HUES6 (cell line): ENCODE measurements around the gene ABCD3.
A peak's percentile ranks its signal among the peaks of the same experiment; 100 is the strongest.

ENCODE experiments used
- H3K27ac ChIP-seq: 2 replicates; pipeline ENCODE4 v1.7.0; 2013; ENCODE audit warnings: low read depth, mild to moderate bottlenecking, low read length, inconsistent platforms
- H3K27me3 ChIP-seq: 2 replicates; pipeline ENCODE4 v1.6.1; 2013; ENCODE audit warnings: low read length; ENCODE audit not compliant: control insufficient read depth, insufficient read depth
- H3K36me3 ChIP-seq: 2 replicates; pipeline ENCODE4 v1.6.1; 2013; ENCODE audit warnings: low read length; ENCODE audit not compliant: control insufficient read depth, insufficient read depth
- H3K4me1 ChIP-seq: 2 replicates; pipeline ENCODE4 v1.6.1; 2013; ENCODE audit warnings: low read length; ENCODE audit not compliant: control insufficient read depth, insufficient read depth
- H3K4me3 ChIP-seq: 2 replicates; pipeline ENCODE4 v1.5.1; 2013; ENCODE audit warnings: low read depth, low read length
- H3K9ac ChIP-seq: one replicate; pipeline ENCODE4 v1.6.1; 2013; ENCODE audit warnings: mild to moderate bottlenecking, low read length
- H3K9me3 ChIP-seq: 2 replicates; pipeline ENCODE4 v1.6.1; 2013; ENCODE audit warnings: low read depth, low read length; ENCODE audit not compliant: control insufficient read depth, insufficient read depth

The ABCD3 gene

DNA sequence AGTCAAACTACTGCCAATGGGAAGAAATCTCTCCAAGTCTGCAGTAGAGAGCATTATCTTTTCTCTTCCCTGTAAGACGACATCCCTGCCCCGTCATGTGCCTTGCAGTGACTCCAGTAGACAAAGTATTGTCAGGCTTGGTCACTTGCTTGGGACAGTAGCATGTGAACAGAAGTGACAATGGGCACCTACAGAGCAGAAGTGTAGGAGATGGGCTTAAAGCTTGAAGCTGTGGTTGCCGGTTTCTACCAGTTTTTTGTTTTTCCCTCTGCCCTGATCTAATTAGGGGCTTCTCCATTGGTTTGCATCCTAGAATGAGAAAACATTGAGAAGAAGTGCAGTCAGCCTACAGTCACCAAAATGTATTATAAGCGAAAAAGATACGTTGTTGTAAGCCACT is 110.6 kb downstream of the ABCD3 start:
- H3K4me3 ChIP-seq, result no peak overlapping the region
- no peak overlapping the region for H3K27ac ChIP-seq
- peaks cover 16% of the 10 kb centered on the region for H3K4me1 ChIP-seq
- H3K9ac ChIP-seq, result no peak overlapping the region
- H3K27me3 ChIP-seq, result no peaks in the 10 kb centered on the region
- peaks cover 45% of the 10 kb centered on the region for H3K36me3 ChIP-seq
- H3K9me3 ChIP-seq, result no peaks in the 10 kb centered on the region

DNA sequence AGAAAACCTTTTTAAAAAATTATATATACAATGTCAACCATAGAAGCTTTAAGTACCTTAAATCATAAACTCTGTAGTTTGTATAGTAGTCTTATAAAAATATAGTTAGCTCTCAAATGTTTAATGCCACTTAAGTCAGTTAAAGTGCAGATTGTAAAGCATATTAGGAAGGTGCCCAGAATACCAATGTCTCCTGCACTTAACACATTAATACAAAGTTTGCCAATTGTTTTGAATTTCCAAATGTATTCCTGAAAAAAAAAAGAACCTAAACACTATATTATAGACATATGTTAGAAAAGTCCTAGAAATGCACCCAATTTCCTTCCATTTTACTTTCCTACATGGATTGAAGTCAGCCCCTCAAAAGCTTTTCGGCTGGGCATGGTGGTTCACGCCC is 111.2 kb downstream of the ABCD3 start:
- Histone ChIP-seq H3K27me3 (no peaks in the 10 kb centered on the region), H3K4me3 (no peak overlapping the region), H3K36me3 (peaks cover 49% of the 10 kb centered on the region), H3K9ac (no peak overlapping the region), H3K4me1 (peaks cover 16% of the 10 kb centered on the region), H3K9me3 (no peaks in the 10 kb centered on the region), H3K27ac (no peak overlapping the region)

DNA sequence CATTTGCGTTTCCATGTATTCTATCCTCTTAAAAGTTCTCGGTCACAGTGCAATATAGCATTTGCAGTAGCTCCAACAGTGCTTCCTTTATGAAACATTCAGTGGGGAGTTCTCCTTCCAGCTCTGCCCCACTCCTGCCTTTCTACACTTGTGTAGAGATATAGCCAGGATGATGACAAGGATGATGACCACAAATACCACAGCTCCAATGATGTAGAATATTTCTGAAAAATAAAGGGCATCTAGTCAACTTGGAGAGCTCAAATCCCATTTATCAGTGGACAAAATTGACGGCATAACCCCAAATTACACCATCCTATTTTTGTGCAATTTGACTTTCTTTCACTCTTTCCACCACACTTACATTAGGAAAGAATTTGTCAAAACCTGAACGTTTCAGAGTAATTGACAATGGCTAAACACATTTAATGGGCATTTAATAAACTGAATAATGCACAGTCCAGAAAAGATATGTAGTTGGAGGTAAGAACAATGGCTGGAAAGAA is 112.2 kb downstream of the ABCD3 start:
- Histone ChIP-seq H3K9me3 (no peaks in the 10 kb centered on the region), H3K27me3 (no peaks in the 10 kb centered on the region), H3K9ac (no peak overlapping the region), H3K27ac (no peak overlapping the region), H3K4me3 (no peak overlapping the region), H3K36me3 (peaks cover 59% of the 10 kb centered on the region), H3K4me1 (peaks cover 16% of the 10 kb centered on the region)

DNA sequence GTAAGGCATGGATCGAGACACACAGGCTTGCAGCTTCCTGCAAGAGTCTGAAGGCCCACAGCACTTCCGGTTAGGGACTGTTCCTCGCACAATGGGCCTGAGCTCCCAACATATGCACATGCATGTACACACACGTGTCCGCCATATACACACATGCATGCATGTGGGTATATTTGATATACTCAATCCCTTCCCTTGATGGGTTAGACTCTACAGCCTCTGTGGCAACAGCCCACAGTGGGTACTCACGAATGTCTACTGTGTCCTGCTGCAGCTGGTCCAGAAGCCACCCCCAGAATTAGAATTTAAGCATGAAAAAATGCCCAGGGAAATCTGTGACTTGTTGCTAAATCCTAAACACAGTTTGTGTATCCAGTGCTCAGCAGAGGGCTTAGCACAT is 113.5 kb downstream of the ABCD3 start:
- H3K36me3 ChIP-seq, result peaks cover 70% of the 10 kb centered on the region
- H3K9me3 ChIP-seq, result no peaks in the 10 kb centered on the region
- H3K9ac ChIP-seq, result no peak overlapping the region
- no peak overlapping the region for H3K27ac ChIP-seq
- H3K4me3 ChIP-seq, result no peak overlapping the region
- no peaks in the 10 kb centered on the region for H3K27me3 ChIP-seq
- H3K4me1 ChIP-seq, result peaks cover 16% of the 10 kb centered on the region

DNA sequence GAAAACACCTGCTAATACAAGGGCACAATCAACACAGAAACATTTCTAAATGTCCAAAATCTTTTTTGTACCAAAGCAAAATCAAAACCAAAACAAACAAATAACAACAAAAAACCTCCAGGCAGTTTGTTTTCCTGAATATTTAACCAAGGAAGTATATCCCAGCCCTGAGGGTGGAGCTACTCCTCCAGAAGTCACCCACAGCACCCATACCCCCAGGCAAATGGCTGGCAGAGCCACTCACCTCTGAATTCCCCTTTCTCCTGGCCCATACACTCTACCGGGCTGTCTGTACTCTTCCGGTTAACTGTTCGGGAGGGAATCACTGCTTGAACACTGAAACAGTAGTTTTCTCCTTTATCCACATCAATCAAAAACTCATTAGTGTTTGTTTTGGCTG is 113.9 kb downstream of the ABCD3 start:
- Histone ChIP-seq H3K4me1 (peaks cover 16% of the 10 kb centered on the region), H3K4me3 (no peak overlapping the region), H3K9me3 (no peaks in the 10 kb centered on the region), H3K36me3 (peaks cover 74% of the 10 kb centered on the region), H3K27me3 (no peaks in the 10 kb centered on the region), H3K9ac (no peak overlapping the region), H3K27ac (no peak overlapping the region)

DNA sequence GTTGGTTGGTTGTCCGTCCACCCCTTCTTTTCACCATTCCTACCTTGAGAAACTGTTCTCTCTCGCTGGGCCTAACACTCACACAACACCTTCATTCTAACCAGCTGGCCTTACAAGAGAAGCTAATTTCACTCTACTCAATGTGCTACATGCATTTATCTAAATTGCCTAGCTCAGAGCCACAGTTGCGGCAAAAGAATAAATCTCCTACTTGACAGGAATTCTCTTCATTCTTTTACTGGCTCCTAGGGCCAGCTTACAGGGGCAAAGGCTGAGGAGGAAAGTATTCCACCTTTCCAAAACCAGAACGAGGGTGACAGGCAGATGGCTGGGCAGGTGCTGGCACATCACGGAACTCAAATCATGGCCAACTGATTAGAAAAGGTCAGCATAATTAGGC is 116.9 kb downstream of the ABCD3 start:
- Histone ChIP-seq H3K9me3 (no peaks in the 10 kb centered on the region), H3K27ac (no peak overlapping the region), H3K36me3 (peaks cover 82% of the 10 kb centered on the region), H3K9ac (no peak overlapping the region), H3K4me3 (no peak overlapping the region), H3K27me3 (peaks cover 3% of the 10 kb centered on the region; the same call in 1 of the 2 replicates), H3K4me1 (peaks cover 9% of the 10 kb centered on the region; the same call in 1 of the 2 replicates)

DNA sequence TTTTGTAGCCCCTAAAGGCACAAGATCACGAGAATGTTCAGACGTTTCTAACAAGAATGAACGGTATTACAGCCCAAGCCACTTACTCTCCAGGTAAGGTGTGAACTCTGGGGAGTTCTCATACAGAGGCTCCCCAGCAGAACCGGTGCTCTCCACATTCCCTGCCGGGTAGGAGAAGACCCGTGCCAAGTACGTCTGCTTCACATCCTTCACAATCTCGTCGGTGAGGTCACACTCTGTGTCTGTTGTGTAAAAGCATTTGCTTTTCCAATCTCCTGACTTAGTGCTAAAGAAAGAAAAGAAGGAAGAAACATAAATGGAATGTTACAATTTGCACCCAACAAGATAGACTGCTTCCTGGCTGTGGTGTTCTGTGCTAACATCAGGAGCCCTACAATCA is 117.7 kb downstream of the ABCD3 start:
- H3K27ac ChIP-seq, result no peak overlapping the region
- peaks cover 9% of the 10 kb centered on the region for H3K4me1 ChIP-seq
- H3K4me3 ChIP-seq, result no peak overlapping the region
- peaks cover 74% of the 10 kb centered on the region for H3K36me3 ChIP-seq
- no peaks in the 10 kb centered on the region for H3K9me3 ChIP-seq
- no peak overlapping the region for H3K9ac ChIP-seq
- peaks cover 11% of the 10 kb centered on the region for H3K27me3 ChIP-seq

DNA sequence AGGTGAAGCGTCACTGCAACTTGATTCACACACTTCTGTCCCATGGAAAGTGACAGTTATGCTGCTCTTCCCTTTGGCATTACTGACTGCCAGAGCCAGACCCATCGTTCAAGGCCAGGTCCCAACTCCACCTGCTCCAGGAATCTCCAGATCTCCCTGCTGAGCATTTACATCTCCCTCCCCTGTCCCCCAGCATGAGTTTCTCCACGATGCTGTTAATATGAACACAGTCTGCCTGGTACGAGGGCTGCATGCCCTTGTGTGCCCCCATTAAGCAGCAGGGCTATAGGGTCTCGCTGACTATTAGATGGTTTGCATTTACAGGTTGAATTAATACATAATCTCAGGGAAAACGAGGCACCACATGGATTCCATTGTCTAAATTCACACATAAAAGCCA is 119.1 kb downstream of the ABCD3 start:
- no peak overlapping the region for H3K4me3 ChIP-seq
- H3K27me3 ChIP-seq, result peaks cover 14% of the 10 kb centered on the region
- no peak overlapping the region for H3K27ac ChIP-seq
- H3K9ac ChIP-seq, result no peak overlapping the region
- H3K9me3 ChIP-seq, result no peaks in the 10 kb centered on the region
- peaks cover 9% of the 10 kb centered on the region for H3K4me1 ChIP-seq
- peaks cover 60% of the 10 kb centered on the region for H3K36me3 ChIP-seq

DNA sequence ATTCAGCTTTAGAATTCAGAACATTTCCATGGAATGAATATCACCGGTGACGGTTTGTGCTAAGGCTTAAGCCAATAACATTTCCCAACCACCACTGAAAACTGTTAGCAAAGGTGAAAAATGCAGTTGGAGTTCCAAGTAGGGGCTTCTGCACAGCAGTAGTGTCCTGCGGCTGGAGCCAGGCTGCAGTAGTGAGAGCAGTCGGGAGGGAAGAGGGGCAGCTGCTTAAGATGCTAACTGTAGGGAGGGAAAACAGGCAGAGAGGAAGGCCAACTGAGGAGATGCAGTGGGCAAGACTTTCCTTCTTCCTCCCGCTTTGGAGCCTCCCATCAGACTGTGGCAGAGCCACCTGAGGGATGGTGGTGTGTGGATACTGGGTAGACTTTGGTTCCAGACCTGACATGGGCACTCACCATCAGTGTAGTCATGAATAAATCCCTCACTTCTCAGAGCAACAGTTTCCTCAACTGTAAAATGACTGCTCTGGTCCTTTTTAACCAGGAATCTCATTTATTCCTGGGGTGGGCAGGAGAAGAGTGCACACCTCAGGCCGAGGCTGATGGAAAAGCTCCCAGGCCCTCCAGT is 120.1 kb downstream of the ABCD3 start:
- Histone ChIP-seq H3K4me3 (peak overlapping the region; percentile 3; the same call in 1 of the 2 replicates), H3K9ac (no peak overlapping the region), H3K36me3 (peaks cover 50% of the 10 kb centered on the region), H3K9me3 (no peaks in the 10 kb centered on the region), H3K27ac (no peak overlapping the region), H3K4me1 (peaks cover 18% of the 10 kb centered on the region), H3K27me3 (peaks cover 25% of the 10 kb centered on the region)

DNA sequence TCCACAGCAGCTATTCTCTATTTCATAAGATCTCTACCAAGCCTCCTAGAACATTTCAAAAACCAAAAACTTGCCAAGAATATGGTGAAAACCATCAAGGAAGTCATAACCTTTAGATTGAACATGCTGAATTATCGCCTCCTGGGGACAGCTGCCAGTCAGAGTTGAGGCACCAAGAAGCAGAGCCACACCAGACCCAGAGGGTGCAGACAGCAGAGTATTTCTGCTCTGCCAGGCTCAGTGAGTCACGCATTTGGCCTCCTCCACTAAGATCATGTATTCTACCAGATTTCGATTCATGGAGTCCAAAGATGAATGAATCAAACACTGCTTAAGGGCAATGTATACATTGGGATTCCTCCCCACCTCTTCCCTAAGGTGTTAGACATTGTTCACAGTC is 121.3 kb downstream of the ABCD3 start:
- peaks cover 45% of the 10 kb centered on the region for H3K36me3 ChIP-seq
- peak overlapping the region; percentile 83; the same call in 1 of the 2 replicates for H3K4me3 ChIP-seq
- H3K27ac ChIP-seq, result no peak overlapping the region
- H3K4me1 ChIP-seq, result peaks cover 29% of the 10 kb centered on the region
- H3K9ac ChIP-seq, result peak overlapping the region; percentile 18
- H3K27me3 ChIP-seq, result peaks cover 25% of the 10 kb centered on the region
- no peaks in the 10 kb centered on the region for H3K9me3 ChIP-seq

DNA sequence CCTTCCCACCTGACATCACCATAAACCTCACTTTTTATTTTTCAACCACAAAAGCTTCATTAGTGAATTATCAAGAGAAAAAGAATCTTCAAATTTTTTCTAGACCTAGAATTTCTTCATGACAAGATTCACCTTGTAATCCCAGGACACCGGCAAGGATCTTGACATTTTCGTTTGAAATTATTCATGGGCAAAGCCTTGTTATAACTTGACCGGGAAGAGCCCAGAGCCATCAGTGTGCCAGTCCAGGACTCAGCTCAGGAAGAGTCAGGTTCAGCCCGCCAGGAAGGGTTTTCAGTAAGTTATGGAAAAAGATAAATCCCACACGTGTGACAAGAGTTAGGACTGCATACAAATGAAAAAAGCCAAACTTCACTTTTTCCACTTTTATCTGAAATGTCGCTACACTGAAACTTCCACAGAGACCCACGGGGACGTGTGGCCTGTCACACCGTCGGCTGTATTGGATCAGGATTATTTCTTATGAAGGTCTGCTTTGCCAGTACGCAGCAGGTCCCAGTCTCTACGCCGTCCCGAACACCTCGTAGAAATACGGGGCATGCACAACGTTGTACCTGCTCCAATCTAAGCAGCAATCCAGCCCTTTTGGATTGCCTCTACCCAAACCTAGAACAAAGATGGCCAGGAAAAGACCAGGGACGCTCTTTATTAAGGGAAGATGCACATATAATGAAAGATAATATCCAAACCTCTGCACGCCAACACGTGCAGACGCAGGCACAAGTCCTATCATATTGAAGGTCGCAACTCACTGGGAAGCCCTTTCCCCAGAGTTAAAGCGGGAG is 122.5 kb downstream of the ABCD3 start:
- H3K4me3 ChIP-seq, result peak overlapping the region; percentile 83
- peak overlapping the region; percentile 81; the same call in 1 of the 2 replicates for H3K27ac ChIP-seq
- H3K9me3 ChIP-seq, result no peaks in the 10 kb centered on the region
- peaks cover 25% of the 10 kb centered on the region for H3K27me3 ChIP-seq
- H3K36me3 ChIP-seq, result peaks cover 33% of the 10 kb centered on the region
- peaks cover 35% of the 10 kb centered on the region for H3K4me1 ChIP-seq
- peak overlapping the region; percentile 91 for H3K9ac ChIP-seq
